B cell (primary cell): ENCODE data around the gene C1QL2. TPM values are rescaled to one million over a fixed set of nuclear protein-coding genes. Genes with fewer than 3 reads are reported as not detected.

ENCODE experiments used
- ATAC-seq: fragments of 200-7000 bp; cut with Tn5 transposase; one replicate; pipeline ENCODE4 v1.10.0; 2021; ENCODE audit warnings: low read depth, mild to moderate bottlenecking, moderate number of reproducible peaks, moderate library complexity
- CTCF ChIA-PET: fragments of 350-600 bp; sonication (Branson Sonifier 250); formaldehyde crosslinking; loops from one replicate; lab custom pipeline; 2021; ENCODE audit warnings: antibody characterized with exemption, inconsistent platforms; lab: Charles Lee
- POLR2A ChIA-PET: fragments of 350-600 bp; sonication (Branson Sonifier 250); formaldehyde crosslinking; loops from one replicate; lab custom pipeline; 2021; ENCODE audit warnings: antibody characterized with exemption; lab: Charles Lee
- DNase-seq: peaks from one replicate; pipeline ENCODE4 v3.0.0; 2013
- H2AFZ ChIP-seq: 2 replicates; pipeline ENCODE4 v1.6.1; 2012; ENCODE audit warnings: mild to moderate bottlenecking, low read depth, low read length; ENCODE audit not compliant: insufficient read depth, poor library complexity, severe bottlenecking
- H3K27ac ChIP-seq, 2 donors: 1 replicate in 1 of 2; 2 replicates in 1 of 2; pipeline ENCODE4 v1.5.1; 2012 to 2013; ENCODE audit warnings: low read length in 2 of 2, mild to moderate bottlenecking in 2 of 2, moderate library complexity in 1 of 2
- H3K27me3 ChIP-seq, 4 experiments: fragments of 200-600 bp in 1 of 4; sonication (generic) in 1 of 4; replicated peaks in 1 of 4; 1 replicate in 2 of 4; 2 replicates in 2 of 4; pipeline versions ENCODE4 v1.6.1 to v1.7.0; 2013 to 2016; ENCODE audit warnings: low read length in 3 of 4, mild to moderate bottlenecking in 2 of 4, mixed read lengths in 1 of 4, moderate library complexity in 1 of 4; ENCODE audit not compliant: insufficient read depth in 4 of 4, control insufficient read depth in 3 of 4; ENCODE audit errors: control extremely low read depth in 1 of 4
- H3K36me3 ChIP-seq, 2 experiments: replicated peaks in 1 of 2; 1 replicate in 1 of 2; 2 replicates in 1 of 2; pipeline versions ENCODE4 v1.6.1 to v1.7.1; 2013; ENCODE audit warnings: low read length in 1 of 2; ENCODE audit not compliant: insufficient read depth in 2 of 2, control insufficient read depth in 1 of 2; ENCODE audit errors: control extremely low read depth in 1 of 2, extremely low read depth in 1 of 2
- H3K4me1 ChIP-seq, 2 donors: fragments of 200-600 bp in 1 of 2; sonication (generic) in 1 of 2; 1 replicate in 1 of 2; 2 replicates in 1 of 2; pipeline versions ENCODE4 v1.5.1 to v1.6.1; 2013 to 2017; ENCODE audit warnings: low read length in 2 of 2; ENCODE audit not compliant: control insufficient read depth in 2 of 2, insufficient read depth in 2 of 2
- H3K4me2 ChIP-seq: replicated peaks from 2 replicates; pipeline ENCODE3; 2012; ENCODE audit warnings: mild to moderate bottlenecking, low read depth, low read length; ENCODE audit not compliant: poor library complexity, severe bottlenecking
- H3K4me3 ChIP-seq, 5 experiments: fragments of 200-600 bp in 1 of 5; sonication (generic) in 1 of 5; 1 replicate in 3 of 5; 2 replicates in 2 of 5; pipeline versions ENCODE4 v1.5.1 to v1.7.0; 2011 to 2016; ENCODE audit warnings: low read length in 4 of 5, mild to moderate bottlenecking in 4 of 5, low read depth in 2 of 5, control low read depth in 1 of 5, moderate library complexity in 1 of 5; ENCODE audit not compliant: insufficient read depth in 1 of 5; ENCODE audit errors: control extremely low read depth in 1 of 5, extremely low read depth in 1 of 5
- H3K79me2 ChIP-seq: fragments of 200-600 bp; sonication (generic); one replicate; pipeline ENCODE4 v1.6.0; 2016; ENCODE audit warnings: low read length; ENCODE audit not compliant: control insufficient read depth, insufficient read depth
- H3K9ac ChIP-seq: fragments of 200-600 bp; sonication (generic); 2 replicates; pipeline ENCODE4 v1.6.1; 2017; ENCODE audit warnings: mild to moderate bottlenecking, low read length, moderate library complexity
- H3K9me3 ChIP-seq, 3 donors: one replicate each; pipeline versions ENCODE4 v1.6.1 to v1.7.1; 2013; ENCODE audit warnings: low read length in 2 of 3; ENCODE audit not compliant: control insufficient read depth in 2 of 3, insufficient read depth in 1 of 3; ENCODE audit errors: control extremely low read depth in 1 of 3
- H4K20me1 ChIP-seq: 2 replicates; pipeline ENCODE4 v1.6.0; 2012; ENCODE audit warnings: mild to moderate bottlenecking, low read length; ENCODE audit not compliant: insufficient read depth, control insufficient read depth, poor library complexity, severe bottlenecking
- H3K27ac Mint-ChIP-seq: one replicate; pipeline ENCODE4 v1.8.0; 2021; ENCODE audit warnings: mixed read lengths
- H3K27me3 Mint-ChIP-seq: one replicate; pipeline ENCODE4 v1.8.0; 2021; ENCODE audit warnings: mixed read lengths
- H3K4me1 Mint-ChIP-seq: one replicate; pipeline ENCODE4 v1.8.0; 2021; ENCODE audit warnings: mixed read lengths
- H3K4me3 Mint-ChIP-seq: one replicate; pipeline ENCODE4 v1.8.0; 2021; ENCODE audit warnings: mixed read lengths
- H3K9me3 Mint-ChIP-seq: one replicate; pipeline ENCODE4 v1.8.0; 2022; ENCODE audit warnings: mixed read lengths; ENCODE audit not compliant: insufficient read depth
- EZH2 ChIP-seq: IDR thresholded peaks from 2 replicates; pipeline ENCODE4 v1.6.1; 2012; ENCODE audit warnings: borderline replicate concordance, low read depth, mild to moderate bottlenecking, moderate library complexity, low read length; ENCODE audit not compliant: insufficient read depth, poor library complexity, severe bottlenecking
- WGBS: methylation state at CpG from one replicate; pipeline ENCODE4 v1.1.5; 2013; ENCODE audit warnings: missing lambda C conversion rate; ENCODE audit not compliant: insufficient coverage; 5-methylcytosine and 5-hydroxymethylcytosine counted together
- intact Hi-C: fragments of 100-400 bp; cut with micrococcal nuclease; formaldehyde crosslinking; loops from one replicate; pipeline ENCODE4 v1.10.0; 2022
- polyA plus RNA-seq: library from polyadenylated mRNA; depleted of rRNA; stranded (reverse); fragments of >200 nt; gene quantifications from 2 replicates; pipeline ENCODE4 v1.2.3, GENCODE V29; 2012
- total RNA-seq, 2 donors: library from RNA; stranded (reverse); fragments of 120-200 nt in 1 of 2; gene quantifications; 1 replicate in 1 of 2; 2 replicates in 1 of 2; pipeline versions ENCODE4 v1.2.3 to v1.2.4, GENCODE V29; 2013 to 2022
- TF ChIP-seq, protein P1 (sequence below): fragments of 200-600 bp; IDR thresholded peaks from one replicate; pipeline ENCODE4 v1.8.0; 2022; ENCODE audit warnings: antibody characterized with exemption, mild to moderate bottlenecking

Gene C1QL2
- total and polyA plus RNA-seq, 2 donors (not counting 1 experiment from before 2014, with no cell fraction given) = not detected

DNA sequence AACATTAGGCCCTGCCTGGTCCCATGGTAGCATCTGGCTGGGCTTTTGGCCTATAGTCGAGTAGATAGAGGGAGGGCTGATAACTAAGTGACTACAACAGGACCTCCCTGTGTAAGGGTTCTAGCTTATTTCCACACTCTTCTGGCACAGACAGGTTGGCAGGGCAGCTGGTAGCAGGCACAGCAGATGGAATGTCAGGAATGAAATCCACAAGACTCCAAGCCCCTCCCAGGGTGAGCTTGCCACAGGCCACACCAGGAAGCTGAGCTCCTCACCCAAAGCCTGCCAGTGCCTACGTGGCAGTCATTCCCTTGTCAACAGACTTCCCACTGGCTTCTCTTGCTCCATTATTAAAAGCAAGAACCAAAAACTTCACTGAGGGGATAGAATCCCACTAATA is 20.7 kb upstream of the C1QL2 start:
- POLR2A ChIA-PET = no interaction called here
- CTCF ChIA-PET = no interaction called here
- no peak overlapping the region for H3K9ac ChIP-seq
- Mint-ChIP-seq H3K9me3 (no peaks in the 10 kb centered on the region), H3K27me3 (peaks cover 4% of the 10 kb centered on the region), H3K4me1 (no peaks in the 10 kb centered on the region), H3K4me3 (no peak overlapping the region), H3K27ac (no peak overlapping the region)
- H3K9me3 ChIP-seq = no peaks in the 10 kb centered on the region
- 70% methylated on average over 1 of the region's 2 CpGs for whole genome bisulfite sequencing
- no peaks in the 10 kb centered on the region for H4K20me1 ChIP-seq
- H3K4me2 ChIP-seq = no peak overlapping the region
- no peak for TF ChIP-seq EZH2
- TF ChIP-seq, protein P1, sequence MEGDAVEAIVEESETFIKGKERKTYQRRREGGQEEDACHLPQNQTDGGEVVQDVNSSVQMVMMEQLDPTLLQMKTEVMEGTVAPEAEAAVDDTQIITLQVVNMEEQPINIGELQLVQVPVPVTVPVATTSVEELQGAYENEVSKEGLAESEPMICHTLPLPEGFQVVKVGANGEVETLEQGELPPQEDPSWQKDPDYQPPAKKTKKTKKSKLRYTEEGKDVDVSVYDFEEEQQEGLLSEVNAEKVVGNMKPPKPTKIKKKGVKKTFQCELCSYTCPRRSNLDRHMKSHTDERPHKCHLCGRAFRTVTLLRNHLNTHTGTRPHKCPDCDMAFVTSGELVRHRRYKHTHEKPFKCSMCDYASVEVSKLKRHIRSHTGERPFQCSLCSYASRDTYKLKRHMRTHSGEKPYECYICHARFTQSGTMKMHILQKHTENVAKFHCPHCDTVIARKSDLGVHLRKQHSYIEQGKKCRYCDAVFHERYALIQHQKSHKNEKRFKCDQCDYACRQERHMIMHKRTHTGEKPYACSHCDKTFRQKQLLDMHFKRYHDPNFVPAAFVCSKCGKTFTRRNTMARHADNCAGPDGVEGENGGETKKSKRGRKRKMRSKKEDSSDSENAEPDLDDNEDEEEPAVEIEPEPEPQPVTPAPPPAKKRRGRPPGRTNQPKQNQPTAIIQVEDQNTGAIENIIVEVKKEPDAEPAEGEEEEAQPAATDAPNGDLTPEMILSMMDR = no peak
- H3K4me3 ChIP-seq = no peak overlapping the region
- DNase-seq = no peak
- no peak for ATAC-seq
- intact Hi-C loops = no loop called here
- no peak overlapping the region for H3K27ac ChIP-seq
- H3K4me1 ChIP-seq = no peaks in the 10 kb centered on the region
- no peak overlapping the region for H2AFZ ChIP-seq
- H3K36me3 ChIP-seq = no peaks in the 10 kb centered on the region
- no peaks in the 10 kb centered on the region for H3K79me2 ChIP-seq
- H3K27me3 ChIP-seq = no peaks in the 10 kb centered on the region

DNA sequence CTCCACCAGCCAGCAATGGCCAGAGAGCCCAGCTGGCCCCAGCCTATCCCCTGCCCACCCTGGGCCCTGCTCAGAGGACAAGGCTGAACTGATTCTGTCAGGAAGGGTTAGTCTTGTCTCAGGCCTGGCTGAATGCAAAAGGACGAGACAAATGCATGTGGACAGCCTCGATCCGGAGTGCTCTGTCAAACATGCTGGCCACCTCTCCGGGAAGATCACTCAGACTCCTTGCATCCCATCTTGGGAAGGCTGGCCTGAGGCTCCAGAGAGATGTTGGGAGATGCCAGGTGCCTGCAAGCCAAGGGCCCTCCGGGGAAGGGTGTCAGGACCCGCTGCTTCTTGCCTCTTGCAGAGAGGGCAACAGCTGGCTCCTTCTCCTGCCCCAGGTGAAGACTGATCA is 20.2 kb upstream of the C1QL2 start:
- Histone ChIP-seq H3K27ac (no peak overlapping the region), H3K9ac (no peak overlapping the region), H3K4me3 (no peak overlapping the region), H3K9me3 (no peaks in the 10 kb centered on the region), H3K4me2 (no peak overlapping the region), H2AFZ (no peak overlapping the region), H3K4me1 (no peaks in the 10 kb centered on the region), H4K20me1 (no peaks in the 10 kb centered on the region), H3K27me3 (no peaks in the 10 kb centered on the region), H3K36me3 (no peaks in the 10 kb centered on the region), H3K79me2 (no peaks in the 10 kb centered on the region)
- TF ChIP-seq, protein P1 = no peak
- no peak for TF ChIP-seq EZH2
- Mint-ChIP-seq H3K9me3 (no peaks in the 10 kb centered on the region), H3K27me3 (peaks cover 4% of the 10 kb centered on the region), H3K27ac (no peak overlapping the region), H3K4me1 (no peaks in the 10 kb centered on the region), H3K4me3 (no peak overlapping the region)
- intact Hi-C loops = no loop called here
- ATAC-seq (no peak), DNase-seq (no peak)
- POLR2A ChIA-PET = no interaction called here
- CTCF ChIA-PET = no interaction called here
- WGBS = 79% methylated on average over 6 of the region's 6 CpGs
